Neural cell (in vitro differentiated cells): ENCODE measurements around the gene CERKL. TPM values are rescaled to one million over a fixed set of nuclear protein-coding genes. Genes with fewer than 3 reads are reported as not detected.

Experiments
- H2AFZ ChIP-seq: fragments of 200-600, 300-800 bp; sonication (generic), shearing (Covaris generic); 2 replicates; pipeline ENCODE4 v1.6.0; 2014; ENCODE audit warnings: low read depth, mild to moderate bottlenecking, antibody characterized with exemption, low read length, moderate library complexity
- H3F3A ChIP-seq: fragments of 200-600 bp; shearing (Covaris generic); 2 replicates; pipeline ENCODE4 v1.6.1; 2016; ENCODE audit warnings: mild to moderate bottlenecking, moderate library complexity, mixed read lengths, antibody characterized with exemption, low read length; ENCODE audit not compliant: insufficient read depth, poor library complexity, severe bottlenecking
- H3K27ac ChIP-seq: fragments of 200-600, 300-800 bp; sonication (generic), shearing (Covaris generic); 2 replicates; pipeline ENCODE4 v1.5.1; 2014; ENCODE audit warnings: mild to moderate bottlenecking, low read length, moderate library complexity
- H3K27me3 ChIP-seq: fragments of 300-800, 200-600 bp; sonication (generic), shearing (Covaris generic); 2 replicates; pipeline ENCODE4 v1.6.0; 2014; ENCODE audit warnings: mild to moderate bottlenecking, low read depth, low read length, moderate library complexity; ENCODE audit not compliant: insufficient read depth
- H3K36me3 ChIP-seq: fragments of 300-800, 200-600 bp; sonication (generic), shearing (Covaris generic); 2 replicates; pipeline ENCODE4 v1.5.1; 2014; ENCODE audit warnings: mild to moderate bottlenecking, antibody characterized with exemption, low read length, moderate library complexity; ENCODE audit not compliant: insufficient read depth
- H3K4me2 ChIP-seq: fragments of 300-800, 200-600 bp; sonication (generic), shearing (Covaris generic); 2 replicates; pipeline ENCODE4 v1.6.0; 2014; ENCODE audit warnings: mild to moderate bottlenecking, low read length
- H3K4me3 ChIP-seq: fragments of 300-800, 200-600 bp; sonication (generic), shearing (Covaris generic); 2 replicates; pipeline ENCODE4 v1.5.1; 2014; ENCODE audit warnings: mild to moderate bottlenecking, low read length, moderate library complexity
- H3K79me2 ChIP-seq: fragments of 200-600 bp; shearing (Covaris generic); replicated peaks from 2 replicates; pipeline ENCODE4 v1.6.0; 2014; ENCODE audit warnings: mild to moderate bottlenecking, low read length, moderate library complexity; ENCODE audit not compliant: insufficient read depth
- H3K9ac ChIP-seq: fragments of 300-800, 200-600 bp; sonication (generic), shearing (Covaris generic); 2 replicates; pipeline ENCODE4 v1.6.1; 2016; ENCODE audit warnings: mild to moderate bottlenecking, low read length, mixed read lengths
- H3K9me2 ChIP-seq: fragments of 200-600 bp; shearing (Covaris generic); 2 replicates; pipeline ENCODE4 v1.6.1; 2016; ENCODE audit warnings: mild to moderate bottlenecking, low read length, mixed read lengths; ENCODE audit not compliant: insufficient read depth
- H3K9me3 ChIP-seq: fragments of 200-600, 300-800 bp; sonication (generic), shearing (Covaris generic); 2 replicates; pipeline ENCODE4 v1.6.1; 2016; ENCODE audit warnings: mild to moderate bottlenecking, mixed run types, low read length, moderate library complexity, mixed read lengths
- H4K20me1 ChIP-seq: fragments of 200-600 bp; shearing (Covaris generic); 2 replicates; pipeline ENCODE4 v1.6.1; 2016; ENCODE audit warnings: mild to moderate bottlenecking, mixed run types; ENCODE audit not compliant: insufficient read depth
- EP300 ChIP-seq: fragments of 450-650 bp; conservative IDR thresholded peaks from 2 replicates; pipeline ENCODE4 v1.6.1; 2014; ENCODE audit warnings: antibody characterized with exemption, mild to moderate bottlenecking, moderate library complexity; ENCODE audit not compliant: poor library complexity, severe bottlenecking
- EZH2 ChIP-seq: fragments of 200-600, 300-800 bp; shearing (Covaris generic), sonication (generic); IDR thresholded peaks from 2 replicates; pipeline ENCODE4 v1.6.1; 2014; ENCODE audit warnings: antibody characterized with exemption, low read length, borderline replicate concordance, mild to moderate bottlenecking; ENCODE audit not compliant: insufficient read depth, poor library complexity, severe bottlenecking
- MXI1 ChIP-seq: fragments of 450-650 bp; conservative IDR thresholded peaks from 2 replicates; pipeline ENCODE4 v1.6.1; 2014; ENCODE audit warnings: antibody characterized with exemption, mild to moderate bottlenecking; ENCODE audit not compliant: poor library complexity, severe bottlenecking
- POLR2AphosphoS5 ChIP-seq: IDR thresholded peaks from 2 replicates; pipeline ENCODE4 v1.6.1; 2012
- RAD21 ChIP-seq: fragments of 450-650 bp; conservative IDR thresholded peaks from 2 replicates; pipeline ENCODE4 v1.6.1; 2014; ENCODE audit warnings: antibody characterized with exemption, mild to moderate bottlenecking, moderate library complexity
- REST ChIP-seq: IDR thresholded peaks from 2 replicates; pipeline ENCODE4 v1.6.1; 2012; ENCODE audit warnings: borderline replicate concordance
- SMC3 ChIP-seq: fragments of 450-650 bp; conservative IDR thresholded peaks from 2 replicates; pipeline ENCODE4 v1.6.1; 2014; ENCODE audit warnings: antibody characterized with exemption, mild to moderate bottlenecking, moderate library complexity; ENCODE audit not compliant: poor library complexity
- TAF1 ChIP-seq: IDR thresholded peaks from 2 replicates; pipeline ENCODE4 v1.6.1; 2012; ENCODE audit warnings: low read depth
- polyA plus RNA-seq: library from polyadenylated mRNA; depleted of rRNA; stranded (reverse); fragments of >200 nt; gene quantifications from 2 replicates; pipeline ENCODE4 v1.2.3, GENCODE V29; 2014
- TF ChIP-seq, protein P1 (sequence below): fragments of 450-650 bp; IDR thresholded peaks from 2 replicates; pipeline ENCODE4 v1.5.1; 2014; ENCODE audit warnings: antibody characterized with exemption, mild to moderate bottlenecking, moderate library complexity; ENCODE audit not compliant: poor library complexity, severe bottlenecking

CERKL gene
- polyA plus RNA-seq, 1 donor from 2014 or later = not detected

- H3K27me3 ChIP-seq = no peaks in the 10 kb centered on the region
- H3K9me3 ChIP-seq = no peaks in the 10 kb centered on the region
- H3F3A ChIP-seq = no peaks in the 10 kb centered on the region
- no peak for TF ChIP-seq TAF1
- TF ChIP-seq SMC3 = no peak
- no peak for TF ChIP-seq EZH2
- TF ChIP-seq MXI1 = no peak
- no peak for TF ChIP-seq POLR2AphosphoS5
- TF ChIP-seq RAD21 = no peak
- TF ChIP-seq EP300 = no peak
- TF ChIP-seq, protein P1, sequence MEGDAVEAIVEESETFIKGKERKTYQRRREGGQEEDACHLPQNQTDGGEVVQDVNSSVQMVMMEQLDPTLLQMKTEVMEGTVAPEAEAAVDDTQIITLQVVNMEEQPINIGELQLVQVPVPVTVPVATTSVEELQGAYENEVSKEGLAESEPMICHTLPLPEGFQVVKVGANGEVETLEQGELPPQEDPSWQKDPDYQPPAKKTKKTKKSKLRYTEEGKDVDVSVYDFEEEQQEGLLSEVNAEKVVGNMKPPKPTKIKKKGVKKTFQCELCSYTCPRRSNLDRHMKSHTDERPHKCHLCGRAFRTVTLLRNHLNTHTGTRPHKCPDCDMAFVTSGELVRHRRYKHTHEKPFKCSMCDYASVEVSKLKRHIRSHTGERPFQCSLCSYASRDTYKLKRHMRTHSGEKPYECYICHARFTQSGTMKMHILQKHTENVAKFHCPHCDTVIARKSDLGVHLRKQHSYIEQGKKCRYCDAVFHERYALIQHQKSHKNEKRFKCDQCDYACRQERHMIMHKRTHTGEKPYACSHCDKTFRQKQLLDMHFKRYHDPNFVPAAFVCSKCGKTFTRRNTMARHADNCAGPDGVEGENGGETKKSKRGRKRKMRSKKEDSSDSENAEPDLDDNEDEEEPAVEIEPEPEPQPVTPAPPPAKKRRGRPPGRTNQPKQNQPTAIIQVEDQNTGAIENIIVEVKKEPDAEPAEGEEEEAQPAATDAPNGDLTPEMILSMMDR = no peak
- no peak for TF ChIP-seq REST
- no peak overlapping the region for H3K4me3 ChIP-seq
- H3K9me2 ChIP-seq = no peaks in the 10 kb centered on the region
- H3K79me2 ChIP-seq = no peaks in the 10 kb centered on the region
- no peak overlapping the region for H3K9ac ChIP-seq
- H3K36me3 ChIP-seq = no peaks in the 10 kb centered on the region
- no peak overlapping the region for H3K27ac ChIP-seq
- no peak overlapping the region for H3K4me2 ChIP-seq
- no peaks in the 10 kb centered on the region for H4K20me1 ChIP-seq
- no peak overlapping the region for H2AFZ ChIP-seq
Measured at GRCh38 chr2:181540421-181540820, 116.5 kb downstream of the CERKL start.

DNA sequence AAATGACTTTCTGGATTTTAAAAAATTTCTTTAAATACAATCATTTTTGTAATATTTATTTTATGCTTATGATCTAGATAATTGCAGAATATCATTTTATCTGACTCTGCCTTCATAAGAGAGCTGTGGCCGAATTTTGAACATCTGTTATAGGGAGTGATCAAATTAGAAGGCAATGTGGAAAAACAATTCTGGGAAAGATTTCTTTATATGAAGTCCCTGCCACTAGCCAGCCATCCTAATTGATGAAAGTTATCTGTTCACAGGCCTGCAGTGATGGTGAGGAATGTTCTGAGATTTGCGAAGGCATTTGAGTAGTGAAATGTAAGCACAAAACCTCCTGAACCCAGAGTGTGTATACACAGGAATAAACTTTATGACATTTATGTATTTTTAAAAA lies 120.2 kb downstream of the CERKL start:
- H3K4me2 ChIP-seq = no peak overlapping the region
- no peaks in the 10 kb centered on the region for H3K36me3 ChIP-seq
- no peak overlapping the region for H3K9ac ChIP-seq
- no peaks in the 10 kb centered on the region for H3K27me3 ChIP-seq
- H3F3A ChIP-seq = no peaks in the 10 kb centered on the region
- H2AFZ ChIP-seq = no peak overlapping the region
- H3K79me2 ChIP-seq = no peaks in the 10 kb centered on the region
- H3K9me3 ChIP-seq = no peaks in the 10 kb centered on the region
- no peak overlapping the region for H3K27ac ChIP-seq
- H4K20me1 ChIP-seq = no peaks in the 10 kb centered on the region
- TF ChIP-seq RAD21 (no peak), REST (no peak), EP300 (no peak), POLR2AphosphoS5 (no peak), SMC3 (no peak), MXI1 (no peak), EZH2 (no peak), TAF1 (no peak)
- TF ChIP-seq, protein P1 = no peak
- no peaks in the 10 kb centered on the region for H3K9me2 ChIP-seq
- no peak overlapping the region for H3K4me3 ChIP-seq
